ENCODE data around the gene CAPN8.

Gene CAPN8

DNA sequence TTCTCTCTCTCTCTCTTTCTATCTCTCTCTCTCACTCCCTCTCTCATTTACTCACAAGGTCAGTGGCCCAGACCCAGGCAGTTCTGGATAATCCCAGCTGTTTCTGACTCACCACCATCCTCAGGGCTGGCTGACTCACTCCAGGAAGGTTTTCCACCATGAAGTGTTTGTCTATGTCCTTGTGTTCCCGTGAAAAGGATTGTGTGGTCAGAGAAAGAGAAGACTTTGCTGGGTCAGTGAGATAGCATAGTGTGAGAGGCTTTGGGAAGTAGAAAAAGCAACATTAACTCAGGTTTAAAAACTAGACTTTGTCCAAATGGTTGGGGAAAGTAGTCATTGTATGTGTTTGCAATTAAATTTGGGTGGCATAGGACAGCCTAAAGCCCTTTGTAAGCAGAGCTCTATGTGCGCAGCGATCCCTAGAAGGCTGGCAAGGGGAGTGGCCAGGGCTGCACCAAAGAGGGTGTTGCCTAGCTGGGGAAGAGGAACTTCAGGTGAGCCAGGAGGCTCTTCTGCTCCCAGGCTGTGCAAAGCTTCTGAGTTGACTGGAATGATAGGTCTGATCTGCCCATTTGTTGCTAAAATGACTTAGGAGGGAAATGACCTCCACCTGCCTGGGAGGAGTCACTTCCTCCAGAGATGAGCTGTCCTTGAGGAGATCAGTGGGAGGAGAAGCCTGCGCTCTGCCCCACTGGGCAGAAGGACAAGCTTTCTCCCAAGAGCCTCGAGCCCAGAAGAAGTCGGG, 41.9 kb upstream of the CAPN8 start:
- TF ChIP-seq FOXP2 (optimal IDR thresholded peaks at IDR 0.05; ENCODE audit: borderline replicate concordance, extremely low read depth, extremely low read length, insufficient read depth), result no peak
- TF ChIP-seq, protein P1, sequence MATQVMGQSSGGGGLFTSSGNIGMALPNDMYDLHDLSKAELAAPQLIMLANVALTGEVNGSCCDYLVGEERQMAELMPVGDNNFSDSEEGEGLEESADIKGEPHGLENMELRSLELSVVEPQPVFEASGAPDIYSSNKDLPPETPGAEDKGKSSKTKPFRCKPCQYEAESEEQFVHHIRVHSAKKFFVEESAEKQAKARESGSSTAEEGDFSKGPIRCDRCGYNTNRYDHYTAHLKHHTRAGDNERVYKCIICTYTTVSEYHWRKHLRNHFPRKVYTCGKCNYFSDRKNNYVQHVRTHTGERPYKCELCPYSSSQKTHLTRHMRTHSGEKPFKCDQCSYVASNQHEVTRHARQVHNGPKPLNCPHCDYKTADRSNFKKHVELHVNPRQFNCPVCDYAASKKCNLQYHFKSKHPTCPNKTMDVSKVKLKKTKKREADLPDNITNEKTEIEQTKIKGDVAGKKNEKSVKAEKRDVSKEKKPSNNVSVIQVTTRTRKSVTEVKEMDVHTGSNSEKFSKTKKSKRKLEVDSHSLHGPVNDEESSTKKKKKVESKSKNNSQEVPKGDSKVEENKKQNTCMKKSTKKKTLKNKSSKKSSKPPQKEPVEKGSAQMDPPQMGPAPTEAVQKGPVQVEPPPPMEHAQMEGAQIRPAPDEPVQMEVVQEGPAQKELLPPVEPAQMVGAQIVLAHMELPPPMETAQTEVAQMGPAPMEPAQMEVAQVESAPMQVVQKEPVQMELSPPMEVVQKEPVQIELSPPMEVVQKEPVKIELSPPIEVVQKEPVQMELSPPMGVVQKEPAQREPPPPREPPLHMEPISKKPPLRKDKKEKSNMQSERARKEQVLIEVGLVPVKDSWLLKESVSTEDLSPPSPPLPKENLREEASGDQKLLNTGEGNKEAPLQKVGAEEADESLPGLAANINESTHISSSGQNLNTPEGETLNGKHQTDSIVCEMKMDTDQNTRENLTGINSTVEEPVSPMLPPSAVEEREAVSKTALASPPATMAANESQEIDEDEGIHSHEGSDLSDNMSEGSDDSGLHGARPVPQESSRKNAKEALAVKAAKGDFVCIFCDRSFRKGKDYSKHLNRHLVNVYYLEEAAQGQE (IDR thresholded peaks at IDR 0.05; ENCODE audit: insufficient read depth in 1 of 2, low read depth in 2 of 2, low read length in 2 of 2), result 0 out of 4 replicates have a peak, but pooled peaks of 1 of the 2 experiments have one; percentile 32
- no peak for TF ChIP-seq TAF1 (IDR thresholded peaks at IDR 0.05; ENCODE audit: borderline replicate concordance, insufficient read depth, low read length)
- peak; percentile 92; the same call in 1 of the 2 replicates for TF ChIP-seq SIN3A (IDR thresholded peaks at IDR 0.05; ENCODE audit: borderline replicate concordance, insufficient read depth, low read length)
- TF ChIP-seq POLR2AphosphoS5 (IDR thresholded peaks at IDR 0.05; ENCODE audit: low read depth, low read length), result peak; percentile 25; the same call in 1 of the 2 replicates

DNA sequence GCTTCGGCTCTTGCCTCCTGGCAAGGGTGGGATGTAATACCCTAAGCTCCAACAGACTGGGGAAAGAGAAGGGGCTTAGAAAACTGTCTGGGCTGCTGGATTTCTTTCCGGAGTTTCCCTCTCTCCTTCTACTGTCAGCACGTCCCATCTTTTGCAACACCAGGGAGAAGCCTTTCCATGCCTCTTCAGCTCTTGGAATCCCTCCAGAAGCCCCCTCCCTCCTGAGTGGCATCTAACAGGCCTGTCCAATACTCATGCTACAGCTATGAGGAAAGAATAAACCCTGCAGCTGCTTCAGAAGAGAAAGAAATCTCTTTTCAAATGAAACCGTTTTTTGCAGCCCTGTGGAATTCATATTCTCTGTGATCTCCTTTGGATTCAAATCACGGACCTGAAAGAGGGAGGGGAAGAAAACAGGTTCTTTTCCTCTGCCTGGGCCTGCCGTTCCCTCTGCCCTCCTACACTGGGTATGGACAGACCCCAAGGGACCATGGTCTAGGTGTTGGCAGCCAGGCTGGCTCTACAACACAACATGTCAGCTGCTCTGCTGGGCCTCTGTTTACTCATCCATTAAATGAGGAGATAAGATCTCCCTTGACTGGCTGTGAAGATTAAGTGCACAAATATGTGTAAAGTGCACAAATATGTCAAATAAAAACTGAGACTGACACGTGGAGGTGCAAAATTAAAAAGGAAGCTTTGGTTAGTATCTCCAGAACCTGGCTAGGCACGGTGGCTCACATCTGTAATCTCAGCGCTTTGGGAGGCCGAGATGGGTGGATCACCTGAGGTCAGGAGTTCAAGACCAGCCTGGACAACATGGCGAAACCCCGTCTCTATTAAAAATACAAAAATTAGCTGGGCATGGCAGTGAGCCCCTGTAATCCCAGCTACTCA, 40.8 kb upstream of the CAPN8 start:
- TF ChIP-seq SIN3A (IDR thresholded peaks at IDR 0.05; ENCODE audit: borderline replicate concordance, insufficient read depth, low read length) (peak; percentile 55; the same call in 1 of the 2 replicates), FOXP2 (optimal IDR thresholded peaks at IDR 0.05; ENCODE audit: borderline replicate concordance, extremely low read depth, extremely low read length, insufficient read depth) (peak; percentile 48), POLR2AphosphoS5 (IDR thresholded peaks at IDR 0.05; ENCODE audit: low read depth, low read length) (no peak), TAF1 (IDR thresholded peaks at IDR 0.05; ENCODE audit: borderline replicate concordance, insufficient read depth, low read length) (no peak)
- TF ChIP-seq, protein P1 (IDR thresholded peaks at IDR 0.05; ENCODE audit: insufficient read depth in 1 of 2, low read depth in 2 of 2, low read length in 2 of 2), result 0 out of 4 replicates have a peak, but pooled peaks of 1 of the 2 experiments have one; percentile 23

DNA sequence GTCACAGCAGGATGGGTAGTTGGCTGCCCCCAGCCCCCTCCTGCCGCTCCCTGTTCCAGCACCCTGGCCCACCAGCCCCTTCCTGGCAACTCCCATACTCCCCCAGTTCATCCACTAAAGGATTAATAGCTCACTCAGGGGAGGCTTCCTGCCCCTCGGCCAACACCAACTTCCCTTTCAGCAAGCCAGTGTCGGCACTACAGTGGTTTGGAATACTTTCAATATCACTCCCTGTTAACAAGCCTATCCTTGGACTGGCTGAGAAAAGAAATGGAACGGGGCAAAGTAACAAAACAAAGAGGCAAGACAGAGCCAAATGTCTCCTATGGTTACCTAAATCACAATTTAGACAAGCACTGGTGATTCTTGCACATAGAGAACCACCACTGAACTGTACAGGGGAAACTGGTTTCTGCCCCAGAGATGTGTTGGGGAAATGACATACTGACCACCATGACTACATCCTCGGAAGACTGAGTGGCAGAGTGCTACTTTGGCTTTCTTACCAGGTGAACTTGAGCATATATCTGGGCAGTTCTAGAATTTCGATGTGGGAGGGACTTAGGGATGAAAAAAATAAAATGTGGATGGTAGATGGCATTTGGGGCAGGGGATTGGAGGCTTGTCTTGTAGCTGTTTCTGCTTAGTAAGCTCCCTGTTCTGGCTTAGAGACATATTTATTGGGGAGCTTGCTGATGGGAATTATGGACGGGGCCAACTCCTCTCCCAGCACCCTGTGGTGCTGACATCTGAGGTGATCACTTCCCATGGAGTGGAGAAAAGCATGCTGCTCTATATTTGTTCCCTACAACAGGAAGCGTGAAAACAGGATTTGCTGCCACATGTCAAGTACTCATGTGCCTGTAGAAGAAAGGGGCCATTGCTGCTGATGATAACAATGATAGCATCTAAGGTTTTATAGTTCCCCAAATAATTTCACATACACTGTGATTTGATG, 39.7 kb upstream of the CAPN8 start:
- TF ChIP-seq, protein P1 (IDR thresholded peaks at IDR 0.05; ENCODE audit: insufficient read depth in 1 of 2, low read depth in 2 of 2, low read length in 2 of 2), result 0 out of 4 replicates have a peak, but pooled peaks of 1 of the 2 experiments have one; percentile 17
- TF ChIP-seq TAF1 (IDR thresholded peaks at IDR 0.05; ENCODE audit: borderline replicate concordance, insufficient read depth, low read length) (peak; percentile 52; the same call in 1 of the 2 replicates), FOXP2 (optimal IDR thresholded peaks at IDR 0.05; ENCODE audit: borderline replicate concordance, extremely low read depth, extremely low read length, insufficient read depth) (no peak)

DNA sequence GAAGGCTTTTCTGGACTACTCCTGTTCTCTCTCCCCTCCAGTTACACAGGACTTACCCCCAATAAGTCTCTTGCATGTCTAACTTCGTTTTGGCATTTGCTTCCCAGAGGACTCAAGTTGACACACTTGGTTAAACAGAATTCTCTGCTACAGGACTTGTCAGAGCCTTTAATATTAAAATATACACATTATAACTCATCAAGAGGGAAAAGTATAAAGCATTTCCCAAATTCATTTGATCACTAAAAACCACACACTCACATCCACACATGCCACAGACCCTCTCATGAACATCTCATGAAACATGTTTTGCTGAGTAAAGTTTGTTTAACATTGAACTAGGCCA, 38.1 kb upstream of the CAPN8 start:
- TF ChIP-seq SIN3A (IDR thresholded peaks at IDR 0.05; ENCODE audit: borderline replicate concordance, insufficient read depth, low read length), result no peak
- TF ChIP-seq POLR2AphosphoS5 (IDR thresholded peaks at IDR 0.05; ENCODE audit: low read depth, low read length), result no peak
- TF ChIP-seq, protein P1 (IDR thresholded peaks at IDR 0.05; ENCODE audit: insufficient read depth in 1 of 2, low read depth in 2 of 2, low read length in 2 of 2), result no peak
- no peak for TF ChIP-seq TAF1 (IDR thresholded peaks at IDR 0.05; ENCODE audit: borderline replicate concordance, insufficient read depth, low read length)
- no peak for TF ChIP-seq FOXP2 (optimal IDR thresholded peaks at IDR 0.05; ENCODE audit: borderline replicate concordance, extremely low read depth, extremely low read length, insufficient read depth)

Data from PFSK-1 (cell line).